ENCODE measurements around the gene HAUS6. TPM values are rescaled to one million over a fixed set of nuclear protein-coding genes. Genes with fewer than 3 reads are reported as not detected.
"Not testable (repeated sequence)": the region's sequence is repeated elsewhere in the genome, so short reads cannot be mapped to it uniquely, and the experiment has no call there.

Gene HAUS6
- total RNA-seq, 1 donor from 2014 or later, result 15.3 TPM

GRCh38 chr9:19104515-19105282, 2.0 kb upstream of the HAUS6 start:
- H3K27me3 Mint-ChIP-seq, result no peaks in the 10 kb centered on the region
- peaks cover 15% of the 10 kb centered on the region for H3K4me1 Mint-ChIP-seq
- no peak for ATAC-seq (ENCODE audit: low read depth)
- no peak for DNase-seq
- TF ChIP-seq CTCF (IDR thresholded peaks at IDR 0.05), result no peak
- no peak overlapping the region for H3K4me3 Mint-ChIP-seq
- ChIA-PET CTCF (interaction anchor here (0.6 to 1.7 kb wide), 3 partner anchors 10 to 69 kb away, joined by 3 to 6 read pairs (median 3); partner anchors contain the start of gene RRAGA), POLR2A (interaction anchor here (1.4 kb wide), 1 partner anchor 56 kb away, joined by 3 read pairs; the partner anchor contains the start of gene RRAGA)
- intact Hi-C loops (cut with micrococcal nuclease), result no loop called here
- H3K36me3 Mint-ChIP-seq (ENCODE audit: low read depth), result peaks cover 6% of the 10 kb centered on the region
- no peaks in the 10 kb centered on the region for H3K9me3 Mint-ChIP-seq
- H3K27ac Mint-ChIP-seq, result no peak overlapping the region

GRCh38 chr9:19102181-19102630, 498 bp downstream of the HAUS6 start:
- Mint-ChIP-seq H3K27ac (peak overlapping the region; percentile 93), H3K27me3 (no peaks in the 10 kb centered on the region), H3K36me3 (ENCODE audit: low read depth) (peaks cover 15% of the 10 kb centered on the region), H3K4me3 (peak overlapping the region; percentile 98), H3K4me1 (peaks cover 22% of the 10 kb centered on the region), H3K9me3 (no peaks in the 10 kb centered on the region)
- ChIA-PET CTCF (interaction anchor here (1.0 to 1.4 kb wide), 3 partner anchors 53 to 355 kb away, joined by 3 to 5 read pairs (median 4); partner anchors contain the start of gene RRAGA), POLR2A (interaction anchor here (0.6 to 1.5 kb wide), 2 partner anchors 27 to 365 kb away, joined by 5 to 8 read pairs; no protein-coding TSS in a partner anchor)
- TF ChIP-seq CTCF (IDR thresholded peaks at IDR 0.05), result no peak
- ATAC-seq (ENCODE audit: low read depth) (peak; percentile 12), DNase-seq (no peak)
- intact Hi-C loops (cut with micrococcal nuclease), result loop anchor here (1.0 to 2.0 kb wide), 8 partner anchors 25 to 363 kb away; partner anchors contain the start of genes ACER2, DENND4C, PLIN2 and RPS6

- no peak for TF ChIP-seq CTCF (IDR thresholded peaks at IDR 0.05)
- Mint-ChIP-seq H3K4me3 (peak overlapping the region; percentile 62), H3K9me3 (no peaks in the 10 kb centered on the region), H3K27me3 (no peaks in the 10 kb centered on the region), H3K36me3 (ENCODE audit: low read depth) (peaks cover 20% of the 10 kb centered on the region), H3K4me1 (peaks cover 25% of the 10 kb centered on the region), H3K27ac (no peak overlapping the region)
- intact Hi-C loops (cut with micrococcal nuclease), result no loop called here
- POLR2A ChIA-PET, result interaction anchor here (1.5 kb wide), 2 partner anchors 28 to 52 kb away, joined by 4 to 8 read pairs; no protein-coding TSS in a partner anchor
- ATAC-seq (ENCODE audit: low read depth), result no peak
- CTCF ChIA-PET, result interaction anchor here (1.0 to 1.3 kb wide), 2 partner anchors 52 to 73 kb away, joined by 4 read pairs; partner anchors contain the start of gene RRAGA
- no peak for DNase-seq
Measured at GRCh38 chr9:19101203-19101602, 1.5 kb downstream of the HAUS6 start.

GRCh38 chr9:19097431-19097830, 5.3 kb downstream of the HAUS6 start:
- Mint-ChIP-seq H3K4me1 (peaks cover 25% of the 10 kb centered on the region), H3K36me3 (ENCODE audit: low read depth) (peaks cover 39% of the 10 kb centered on the region), H3K27ac (peak overlapping the region; percentile 46)
- POLR2A ChIA-PET, result interaction anchor here (0.8 kb wide), 1 partner anchor 31 kb away, joined by 3 read pairs; no protein-coding TSS in a partner anchor
- DNase-seq; ATAC-seq (ENCODE audit: low read depth); H3K9me3 Mint-ChIP-seq; CTCF ChIA-PET; intact Hi-C loops (cut with micrococcal nuclease); H3K4me3 Mint-ChIP-seq; H3K27me3 Mint-ChIP-seq: not testable (repeated sequence)

GRCh38 chr9:19087106-19088000, 15.4 kb downstream of the HAUS6 start:
- no peak for DNase-seq
- Mint-ChIP-seq H3K9me3 (no peaks in the 10 kb centered on the region), H3K36me3 (ENCODE audit: low read depth) (peaks cover 73% of the 10 kb centered on the region), H3K4me3 (no peak overlapping the region), H3K4me1 (no peaks in the 10 kb centered on the region), H3K27me3 (no peaks in the 10 kb centered on the region), H3K27ac (no peak overlapping the region)
- no peak for TF ChIP-seq CTCF (IDR thresholded peaks at IDR 0.05)
- intact Hi-C loops (cut with micrococcal nuclease), result no loop called here
- ATAC-seq (ENCODE audit: low read depth), result no peak
- POLR2A ChIA-PET, result interaction anchor here (0.7 kb wide), 1 partner anchor 186 kb away, joined by 3 read pairs; no protein-coding TSS in a partner anchor
- CTCF ChIA-PET, result interaction anchor here (2.7 to 4.9 kb wide), 2 partner anchors 87 to 369 kb away, joined by 23 to 29 read pairs; no protein-coding TSS in a partner anchor
